ENCODE measurements around the gene ELANE. TPM values are rescaled to one million over a fixed set of nuclear protein-coding genes. Genes with fewer than 3 reads are reported as not detected.

Gene ELANE
- total RNA-seq, 2 donors from 2014 or later = 0.41 TPM; not detected in 1

- Histone ChIP-seq H3K4me3 (no peak overlapping the region), H3K36me3 (no peaks in the 10 kb centered on the region), H3K27me3 (replicated peaks; ENCODE audit: insufficient read depth) (peaks cover 8% of the 10 kb centered on the region), H3K27ac (no peak overlapping the region), H3K9me3 (no peaks in the 10 kb centered on the region), H3K4me1 (ENCODE audit: control insufficient read depth in 1 of 2, low read depth in 2 of 2) (no peaks in the 10 kb centered on the region)
- ATAC-seq (ENCODE audit: insufficient number of reproducible peaks, low FRiP score, low read depth) (no peak), DNase-seq (ENCODE audit: low spot score) (no peak)
- TF ChIP-seq CTCF (IDR thresholded peaks at IDR 0.05) = no peak
These were observed 24.8 kb upstream of the ELANE start for GRCh38 chr19:827314-827709.

DNA sequence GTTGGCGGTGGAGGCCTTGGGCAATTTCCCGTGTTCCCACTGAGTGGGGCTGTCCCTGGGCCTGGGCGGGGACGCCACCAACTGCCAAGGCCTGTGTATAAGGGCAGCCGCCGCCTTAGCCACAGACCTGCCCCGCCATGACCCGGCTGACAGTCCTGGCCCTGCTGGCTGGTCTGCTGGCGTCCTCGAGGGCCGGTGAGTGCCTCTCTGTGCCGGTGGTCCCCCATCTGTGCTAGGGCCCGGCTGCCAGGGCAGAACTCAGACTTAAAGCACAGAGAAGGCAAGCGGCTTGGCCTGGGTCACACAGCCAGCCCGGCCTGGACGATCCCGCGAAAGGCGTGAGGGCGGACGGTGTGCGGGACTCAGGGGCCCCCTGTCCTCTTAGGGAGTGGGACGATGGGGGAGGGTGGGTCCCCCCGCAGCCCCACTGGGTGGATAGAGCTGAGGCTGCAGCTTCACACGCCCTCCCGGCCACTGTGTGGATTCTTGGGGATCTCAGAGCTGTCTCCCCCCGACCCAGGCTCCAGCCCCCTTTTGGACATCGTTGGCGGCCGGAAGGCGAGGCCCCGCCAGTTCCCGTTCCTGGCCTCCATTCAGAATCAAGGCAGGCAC lies 24.3 kb upstream of the ELANE start, which contains the start of gene AZU1:
AZU1 (plus strand) TSS at position 128 of the 612 bp plus-strand sequence; CDS start at position 138, 10 bp downstream.
- no peak for TF ChIP-seq CTCF (IDR thresholded peaks at IDR 0.05)
- H3K9me3 ChIP-seq = no peaks in the 10 kb centered on the region
- peaks cover 3% of the 10 kb centered on the region for H3K27me3 ChIP-seq (replicated peaks; ENCODE audit: insufficient read depth)
- H3K36me3 ChIP-seq = no peaks in the 10 kb centered on the region
- no peaks in the 10 kb centered on the region for H3K4me1 ChIP-seq (ENCODE audit: control insufficient read depth in 1 of 2, low read depth in 2 of 2)
- no peak within 1 kb of the TSS for H3K27ac ChIP-seq
- ATAC-seq (ENCODE audit: insufficient number of reproducible peaks, low FRiP score, low read depth) (no peak), DNase-seq (ENCODE audit: low spot score) (no peak)
- H3K4me3 ChIP-seq = no peak within 1 kb of the TSS

GRCh38 chr19:829129-829758 lies 22.9 kb upstream of the ELANE start:
- H3K27me3 ChIP-seq (replicated peaks; ENCODE audit: insufficient read depth) = no peaks in the 10 kb centered on the region
- ATAC-seq (ENCODE audit: insufficient number of reproducible peaks, low FRiP score, low read depth) (no peak), DNase-seq (ENCODE audit: low spot score) (no peak)
- no peaks in the 10 kb centered on the region for H3K4me1 ChIP-seq (ENCODE audit: control insufficient read depth in 1 of 2, low read depth in 2 of 2)
- no peak overlapping the region for H3K27ac ChIP-seq
- TF ChIP-seq CTCF (IDR thresholded peaks at IDR 0.05) = no peak
- no peak overlapping the region for H3K4me3 ChIP-seq
- H3K9me3 ChIP-seq = no peaks in the 10 kb centered on the region
- H3K36me3 ChIP-seq = no peaks in the 10 kb centered on the region

- no peak for TF ChIP-seq CTCF (IDR thresholded peaks at IDR 0.05)
- Histone ChIP-seq H3K27me3 (replicated peaks; ENCODE audit: insufficient read depth) (no peaks in the 10 kb centered on the region), H3K36me3 (no peaks in the 10 kb centered on the region), H3K27ac (no peak overlapping the region), H3K9me3 (no peaks in the 10 kb centered on the region), H3K4me3 (no peak overlapping the region), H3K4me1 (ENCODE audit: control insufficient read depth in 1 of 2, low read depth in 2 of 2) (no peaks in the 10 kb centered on the region)
- DNase-seq (ENCODE audit: low spot score) (no peak), ATAC-seq (ENCODE audit: insufficient number of reproducible peaks, low FRiP score, low read depth) (no peak)
These were observed 20.4 kb upstream of the ELANE start for GRCh38 chr19:831407-832369.

DNA sequence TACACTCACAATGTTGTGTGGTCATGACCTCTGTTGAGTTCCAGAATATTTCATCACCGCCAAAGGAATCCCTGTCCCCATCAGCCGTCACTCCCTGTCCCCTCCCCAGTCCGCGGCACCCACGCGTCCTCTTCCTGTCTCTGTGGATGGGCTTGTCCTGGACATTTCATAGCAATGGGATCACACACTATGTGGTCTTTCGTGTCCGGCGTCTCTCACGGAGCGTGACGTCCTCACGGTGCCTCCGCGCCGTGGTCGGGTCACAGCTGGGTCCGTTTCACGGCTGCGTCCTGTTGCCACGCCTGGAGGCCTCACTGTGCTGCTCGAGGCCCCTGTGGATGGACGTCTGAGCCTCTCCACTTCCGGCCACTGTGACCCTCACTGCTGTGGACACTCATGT lies 17.9 kb upstream of the ELANE start:
- no peak for DNase-seq (ENCODE audit: low spot score)
- no peak for TF ChIP-seq CTCF (IDR thresholded peaks at IDR 0.05)
- Histone ChIP-seq H3K4me3 (no peak overlapping the region), H3K4me1 (ENCODE audit: control insufficient read depth in 1 of 2, low read depth in 2 of 2) (no peaks in the 10 kb centered on the region), H3K27me3 (replicated peaks; ENCODE audit: insufficient read depth) (peaks cover 3% of the 10 kb centered on the region), H3K9me3 (no peaks in the 10 kb centered on the region), H3K27ac (no peak overlapping the region), H3K36me3 (no peaks in the 10 kb centered on the region)
- ATAC-seq (ENCODE audit: insufficient number of reproducible peaks, low FRiP score, low read depth) = no peak

Measured in thoracic aorta (tissue), 2 donors.